C4-2B (cell line): ENCODE data around the gene CHMP5.
"Not testable (repeated sequence)": the region's sequence is repeated elsewhere in the genome, so short reads cannot be mapped to it uniquely, and the experiment has no call there.

ENCODE experiments used
- H3K27ac ChIP-seq: fragments of 450-650 bp; 2 replicates; pipeline ENCODE4 v1.5.1; 2017
- CTCF ChIP-seq: fragments of 450-650 bp; conservative IDR thresholded peaks from 2 replicates; pipeline ENCODE4 v1.5.1; 2017; ENCODE audit warnings: mild to moderate bottlenecking
- ZFX ChIP-seq: fragments of 450-650 bp; IDR thresholded peaks from 2 replicates; pipeline ENCODE4 v1.6.1; 2017

Gene CHMP5

GRCh38 chr9:33306037-33306436 is 41.2 kb downstream of the CHMP5 start:
- no peak overlapping the region for H3K27ac ChIP-seq
- TF ChIP-seq CTCF (no peak), ZFX (no peak)

GRCh38 chr9:33307067-33307466 is 42.2 kb downstream of the CHMP5 start:
- H3K27ac ChIP-seq: no peak overlapping the region
- no peak for TF ChIP-seq ZFX
- no peak for TF ChIP-seq CTCF

GRCh38 chr9:33309903-33310302 is 45.1 kb downstream of the CHMP5 start:
- no peak overlapping the region for H3K27ac ChIP-seq
- TF ChIP-seq ZFX: no peak
- TF ChIP-seq CTCF: no peak

- H3K27ac ChIP-seq: no peak overlapping the region
These were observed 45.9 kb downstream of the CHMP5 start for GRCh38 chr9:33310748-33311147.

GRCh38 chr9:33311953-33312352 is 47.1 kb downstream of the CHMP5 start:
- H3K27ac ChIP-seq: no peak overlapping the region
- TF ChIP-seq ZFX (no peak), CTCF (no peak)

More at GRCh38 chr9:33310748-33311147, 45.9 kb downstream of the CHMP5 start:
- TF ChIP-seq CTCF (no peak), ZFX (no peak)

- H3K27ac ChIP-seq: no peak overlapping the region
- TF ChIP-seq CTCF (no peak), ZFX (no peak)
These were observed 50.5 kb downstream of the CHMP5 start for GRCh38 chr9:33315371-33315770.

- H3K27ac ChIP-seq: not testable (repeated sequence)
These were observed 52.3 kb downstream of the CHMP5 start for GRCh38 chr9:33317136-33317535.

- no peak overlapping the region for H3K27ac ChIP-seq
These were observed 53.4 kb downstream of the CHMP5 start for GRCh38 chr9:33318225-33318624.

More at GRCh38 chr9:33318225-33318624, 53.4 kb downstream of the CHMP5 start:
- TF ChIP-seq ZFX (no peak), CTCF (no peak)
